ENCODE data around the gene ADAM22.

- TF ChIP-seq POLR2A (IDR thresholded peaks at IDR 0.05) (no peak), CTCF (IDR thresholded peaks at IDR 0.05) (no peak)
These were observed 283.8 kb downstream of the ADAM22 start for GRCh38 chr7:88217675-88218428.
